ENCODE measurements around the gene SLC28A1.

SLC28A1 gene

DNA sequence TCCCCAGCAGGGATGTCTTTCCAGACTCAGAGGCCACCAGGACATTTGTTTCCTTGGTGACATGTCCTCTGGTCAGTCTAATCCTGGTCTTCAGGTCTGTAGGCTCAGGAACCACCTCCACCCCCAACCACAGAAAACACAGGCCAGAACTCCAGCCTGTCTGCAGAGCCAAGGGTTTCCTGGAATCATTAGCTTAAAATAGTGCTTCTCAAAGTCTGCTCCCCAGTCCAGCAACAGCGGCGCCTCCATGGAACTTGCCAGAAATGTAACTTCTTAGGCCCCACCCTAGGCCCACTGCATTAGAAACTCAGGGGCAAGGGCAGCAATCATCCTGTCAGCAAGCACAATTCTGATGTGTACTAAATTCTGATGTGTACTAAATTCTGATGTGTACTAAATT lies 20.0 kb downstream of the SLC28A1 start:
- H3K36me3 ChIP-seq (replicated peaks): no peaks in the 10 kb centered on the region
- no peak for DNase-seq
- no peak overlapping the region for H3K27ac ChIP-seq
- no peaks in the 10 kb centered on the region for H3K27me3 ChIP-seq (replicated peaks)
- TF ChIP-seq, protein P1, sequence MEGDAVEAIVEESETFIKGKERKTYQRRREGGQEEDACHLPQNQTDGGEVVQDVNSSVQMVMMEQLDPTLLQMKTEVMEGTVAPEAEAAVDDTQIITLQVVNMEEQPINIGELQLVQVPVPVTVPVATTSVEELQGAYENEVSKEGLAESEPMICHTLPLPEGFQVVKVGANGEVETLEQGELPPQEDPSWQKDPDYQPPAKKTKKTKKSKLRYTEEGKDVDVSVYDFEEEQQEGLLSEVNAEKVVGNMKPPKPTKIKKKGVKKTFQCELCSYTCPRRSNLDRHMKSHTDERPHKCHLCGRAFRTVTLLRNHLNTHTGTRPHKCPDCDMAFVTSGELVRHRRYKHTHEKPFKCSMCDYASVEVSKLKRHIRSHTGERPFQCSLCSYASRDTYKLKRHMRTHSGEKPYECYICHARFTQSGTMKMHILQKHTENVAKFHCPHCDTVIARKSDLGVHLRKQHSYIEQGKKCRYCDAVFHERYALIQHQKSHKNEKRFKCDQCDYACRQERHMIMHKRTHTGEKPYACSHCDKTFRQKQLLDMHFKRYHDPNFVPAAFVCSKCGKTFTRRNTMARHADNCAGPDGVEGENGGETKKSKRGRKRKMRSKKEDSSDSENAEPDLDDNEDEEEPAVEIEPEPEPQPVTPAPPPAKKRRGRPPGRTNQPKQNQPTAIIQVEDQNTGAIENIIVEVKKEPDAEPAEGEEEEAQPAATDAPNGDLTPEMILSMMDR (IDR thresholded peaks at IDR 0.05; ENCODE audit: low read depth, low read length, missing control alignments): no peak
- H3K4me3 ChIP-seq (ENCODE audit: low read depth, low read length): no peak overlapping the region
- in situ Hi-C loops (cut with HindIII; ENCODE audit: low pct_ligation_motif_present, low sequenced_read_pairs): no loop called here

DNA sequence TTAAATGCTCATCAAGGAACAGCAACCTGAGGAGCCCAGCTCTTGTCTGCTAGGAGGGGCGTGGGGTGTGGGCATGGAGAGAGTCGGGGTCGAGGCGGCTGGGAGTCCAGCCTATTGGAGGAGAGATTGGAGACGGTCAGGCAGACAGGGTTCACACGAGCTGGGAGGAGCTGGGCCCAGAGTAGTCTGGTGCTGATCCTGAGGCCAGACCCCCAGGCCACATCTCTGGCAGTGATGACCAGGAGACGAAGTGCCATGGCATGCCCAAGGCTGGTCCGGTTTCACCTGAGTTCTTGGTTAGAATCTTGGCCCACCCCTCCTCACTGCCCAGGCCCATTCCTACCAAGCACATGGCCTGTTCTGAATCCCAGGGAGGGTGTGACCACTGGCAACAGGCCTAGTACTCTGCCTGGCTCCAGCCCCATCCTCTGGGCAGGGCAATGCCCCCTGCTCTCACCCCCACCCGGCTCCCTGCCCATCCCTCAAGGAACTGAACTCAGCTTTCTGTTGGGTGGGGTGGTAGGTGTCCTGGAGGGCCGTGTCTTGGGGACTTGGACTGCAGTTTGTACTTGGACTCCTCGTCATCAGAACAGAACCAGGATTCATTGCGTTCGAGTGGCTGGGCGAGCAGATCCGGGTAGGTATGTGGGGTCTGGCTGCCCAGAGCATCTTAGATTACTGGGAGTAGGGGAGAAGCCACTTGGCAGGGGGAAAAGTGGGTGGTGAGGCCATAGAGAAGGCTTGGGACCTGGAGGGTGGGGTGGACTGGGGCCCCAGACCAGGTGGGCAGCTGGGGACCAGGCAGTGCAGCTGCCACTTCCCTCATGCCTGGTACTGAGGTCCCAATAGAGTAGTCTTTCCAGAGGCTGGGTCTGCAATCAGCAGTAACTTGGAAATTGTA lies 20.8 kb downstream of the SLC28A1 start:
- Histone ChIP-seq H3K36me3 (replicated peaks) (no peaks in the 10 kb centered on the region), H3K27me3 (replicated peaks) (no peaks in the 10 kb centered on the region), H3K27ac (no peak overlapping the region), H3K4me3 (ENCODE audit: low read depth, low read length) (no peak overlapping the region)
- TF ChIP-seq, protein P1 (IDR thresholded peaks at IDR 0.05; ENCODE audit: low read depth, low read length, missing control alignments): no peak
- no peak for DNase-seq
- in situ Hi-C loops (cut with HindIII; ENCODE audit: low pct_ligation_motif_present, low sequenced_read_pairs): no loop called here

DNA sequence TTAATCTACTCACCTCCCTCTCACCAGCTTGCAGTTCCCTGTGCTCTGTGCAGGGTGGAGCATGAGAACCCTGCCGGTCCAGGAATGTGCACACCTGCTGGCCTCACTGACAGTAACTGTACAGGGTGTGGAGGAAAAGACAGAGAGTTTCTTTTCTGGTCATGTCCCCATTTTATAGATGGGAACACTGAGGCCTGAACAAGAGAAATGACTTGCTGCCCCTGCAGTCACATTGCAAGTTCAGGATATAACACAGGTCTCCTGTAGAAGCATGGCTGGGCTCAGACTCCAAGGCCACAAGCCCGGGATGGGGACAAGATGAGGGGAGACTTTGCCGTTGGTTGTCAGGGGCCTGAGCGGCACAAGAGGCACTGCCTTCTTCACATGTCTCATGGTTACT lies 23.3 kb downstream of the SLC28A1 start:
- Histone ChIP-seq H3K36me3 (replicated peaks) (no peaks in the 10 kb centered on the region), H3K27me3 (replicated peaks) (no peaks in the 10 kb centered on the region), H3K4me3 (ENCODE audit: low read depth, low read length) (no peak overlapping the region), H3K27ac (no peak overlapping the region)
- in situ Hi-C loops (cut with HindIII; ENCODE audit: low pct_ligation_motif_present, low sequenced_read_pairs): no loop called here
- no peak for DNase-seq
- TF ChIP-seq, protein P1 (IDR thresholded peaks at IDR 0.05; ENCODE audit: low read depth, low read length, missing control alignments): no peak

DNA sequence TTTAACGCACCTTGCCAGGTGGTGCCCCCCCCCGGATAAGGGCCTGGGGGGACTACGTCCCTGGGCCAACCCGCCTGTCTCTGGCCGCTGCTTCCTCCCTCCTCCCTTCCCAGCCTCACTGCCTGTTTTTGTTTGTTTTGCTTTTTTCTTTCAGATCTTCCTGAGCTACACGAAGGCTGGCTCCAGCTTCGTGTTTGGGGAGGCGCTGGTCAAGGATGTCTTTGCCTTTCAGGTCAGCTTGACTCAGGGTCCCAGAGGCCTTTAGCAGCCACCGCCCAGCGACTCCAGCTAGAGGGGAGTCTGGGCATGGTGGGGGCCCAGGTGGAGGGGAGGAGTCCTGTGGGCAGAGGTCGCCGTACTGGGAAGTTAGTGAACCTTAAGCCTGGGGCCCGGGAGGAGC lies 24.1 kb downstream of the SLC28A1 start:
- no peaks in the 10 kb centered on the region for H3K27me3 ChIP-seq (replicated peaks)
- DNase-seq: no peak
- TF ChIP-seq, protein P1 (IDR thresholded peaks at IDR 0.05; ENCODE audit: low read depth, low read length, missing control alignments): no peak
- H3K4me3 ChIP-seq (ENCODE audit: low read depth, low read length): no peak overlapping the region
- H3K36me3 ChIP-seq (replicated peaks): no peaks in the 10 kb centered on the region
- in situ Hi-C loops (cut with HindIII; ENCODE audit: low pct_ligation_motif_present, low sequenced_read_pairs): no loop called here
- no peak overlapping the region for H3K27ac ChIP-seq

DNA sequence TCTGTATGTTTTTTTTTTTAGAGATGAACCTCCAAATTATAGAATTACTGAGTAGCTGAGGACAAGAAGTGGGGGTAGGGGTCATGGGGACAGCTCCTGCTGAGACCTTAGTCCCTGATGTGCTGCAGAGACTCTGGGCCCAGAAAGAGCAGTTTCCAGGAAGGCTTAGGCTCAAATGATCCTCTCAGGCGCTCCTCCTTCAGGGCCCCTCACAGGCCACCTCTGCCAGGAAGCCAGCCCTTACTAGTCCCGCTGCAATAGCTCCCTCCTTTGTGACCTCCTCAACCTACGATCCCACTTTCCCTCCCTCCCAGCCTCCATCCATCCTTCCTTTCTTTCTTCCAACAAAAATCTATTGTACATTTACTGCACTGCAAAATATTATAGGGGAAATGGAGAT lies 24.6 kb downstream of the SLC28A1 start:
- in situ Hi-C loops (cut with HindIII; ENCODE audit: low pct_ligation_motif_present, low sequenced_read_pairs): no loop called here
- TF ChIP-seq, protein P1 (IDR thresholded peaks at IDR 0.05; ENCODE audit: low read depth, low read length, missing control alignments): no peak
- H3K4me3 ChIP-seq (ENCODE audit: low read depth, low read length): no peak overlapping the region

More for the DNA sequence above, 24.6 kb downstream of the SLC28A1 start:
- no peaks in the 10 kb centered on the region for H3K27me3 ChIP-seq (replicated peaks)
- no peak overlapping the region for H3K27ac ChIP-seq
- H3K36me3 ChIP-seq (replicated peaks): no peaks in the 10 kb centered on the region
- no peak for DNase-seq
